GM19438 (cell line): Measurements from ENCODE around the gene PRR20B.
"Not testable (repeated sequence)": the region's sequence is repeated elsewhere in the genome, so short reads cannot be mapped to it uniquely, and the experiment has no call there.

ENCODE experiments used
- ATAC-seq: cut with Tn5 transposase; IDR thresholded peaks from one replicate; pipeline ENCODE4 v1.9.1; 2021; ENCODE audit warnings: low read depth; ENCODE audit not compliant: unreplicated experiment

The PRR20B gene

DNA sequence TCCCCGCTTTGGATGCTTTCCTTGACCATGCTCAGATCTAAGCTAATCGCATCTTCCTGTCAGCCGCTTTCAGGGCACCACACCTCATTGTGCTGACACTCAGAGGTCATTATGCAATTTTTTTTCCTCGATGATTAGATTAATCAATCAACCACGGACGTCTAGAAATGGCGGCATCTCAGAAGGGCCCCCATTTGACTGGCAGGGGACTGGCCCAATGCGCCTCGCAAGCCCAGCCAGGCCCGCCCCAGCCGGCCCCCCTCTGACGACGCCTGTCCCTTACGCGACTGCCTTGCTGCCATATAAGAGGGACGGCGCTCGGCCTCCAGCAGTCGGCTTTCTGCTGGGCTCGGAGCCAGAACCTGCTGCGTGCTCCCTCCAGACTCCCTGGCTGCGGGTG is at the start of gene PRR20B:
PRR20B (plus strand) TSS at position 301 of the 400 bp plus-strand sequence. CDS start 387 bp downstream, outside the sequence.
- ATAC-seq: not testable (repeated sequence)

DNA sequence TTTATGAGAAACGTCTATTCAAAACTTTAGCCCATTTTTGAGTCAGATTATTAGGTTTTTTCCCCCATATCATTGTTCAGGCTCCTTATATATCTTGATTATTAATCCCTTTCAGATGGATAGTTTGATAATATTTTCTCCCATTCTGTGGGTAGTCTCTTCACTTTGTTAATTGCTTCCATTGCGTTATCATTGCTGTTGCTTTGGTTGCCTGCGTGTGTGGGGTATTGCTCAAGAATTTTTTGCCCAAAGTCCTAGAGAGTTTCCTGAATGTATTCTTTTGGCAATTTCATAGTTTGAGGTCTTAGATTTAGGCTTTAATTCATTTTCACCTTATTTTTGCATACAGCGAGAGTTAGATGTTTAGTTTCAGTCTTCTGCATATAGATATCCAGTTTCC is 32.3 kb upstream of the PRR20B start:
- no peak for ATAC-seq

DNA sequence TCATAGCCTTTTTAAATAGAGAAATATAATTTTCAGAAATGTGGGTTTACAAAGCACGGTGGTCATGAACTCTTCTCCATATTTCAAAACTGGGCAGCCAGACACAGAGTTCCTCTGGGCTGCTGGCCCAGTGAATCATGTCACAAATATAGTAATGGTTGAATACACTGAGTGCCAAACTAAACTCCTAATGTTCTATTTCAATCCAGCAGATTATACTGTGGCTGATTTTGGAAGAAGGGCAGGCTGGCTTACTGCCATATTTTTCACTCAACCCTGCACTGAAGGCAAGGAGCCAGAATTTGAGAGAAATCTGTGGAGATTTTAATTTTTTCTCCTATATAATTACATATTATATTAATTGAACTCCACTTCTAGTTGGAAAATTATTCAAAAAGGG is 23.6 kb upstream of the PRR20B start:
- ATAC-seq: no peak

DNA sequence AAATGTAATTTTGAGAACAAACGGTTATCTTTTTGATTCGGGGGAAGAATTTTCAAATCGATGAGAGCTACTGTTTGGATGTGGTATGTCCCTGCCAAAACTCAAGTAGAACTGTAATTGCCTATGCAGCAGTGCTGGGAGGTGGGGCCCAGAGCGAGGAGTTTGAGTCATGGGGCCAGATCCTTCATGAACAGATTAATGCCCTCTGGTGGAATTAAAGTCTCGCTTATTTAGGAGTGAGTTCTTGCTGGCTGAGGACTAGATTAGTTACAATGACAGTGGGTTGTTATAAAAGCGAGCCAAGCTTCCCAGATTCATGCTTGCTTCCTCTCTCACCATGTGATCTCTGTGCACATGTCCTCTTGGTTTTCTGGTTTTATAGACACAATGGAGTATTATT is 18.4 kb upstream of the PRR20B start:
- no peak for ATAC-seq

DNA sequence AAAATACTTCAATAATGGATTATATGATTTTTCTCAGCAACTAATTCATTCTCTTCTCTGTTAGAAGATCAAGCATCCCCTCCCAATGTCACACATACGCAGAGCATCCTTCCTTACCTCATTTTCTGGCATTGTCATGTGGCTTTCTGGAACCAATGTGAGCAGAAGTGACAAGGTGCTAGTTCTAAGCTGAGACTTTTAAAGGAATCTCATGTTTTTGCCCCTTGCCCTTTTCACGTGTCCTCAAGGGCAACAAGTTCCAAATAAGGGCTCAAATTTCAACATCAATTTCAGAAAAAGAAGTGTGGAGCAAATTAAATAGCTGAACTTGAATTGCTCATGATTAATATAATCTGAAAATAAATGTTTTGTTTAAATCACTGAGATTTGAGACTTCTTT is 11.2 kb upstream of the PRR20B start:
- no peak for ATAC-seq

- ATAC-seq: no peak
Measured at GRCh38 chr13:57137585-57137984, 9.7 kb upstream of the PRR20B start.

GRCh38 chr13:57138988-57139387 is 8.3 kb upstream of the PRR20B start:
- no peak for ATAC-seq

GRCh38 chr13:57139781-57140180 is 7.5 kb upstream of the PRR20B start:
- ATAC-seq: not testable (repeated sequence)

DNA sequence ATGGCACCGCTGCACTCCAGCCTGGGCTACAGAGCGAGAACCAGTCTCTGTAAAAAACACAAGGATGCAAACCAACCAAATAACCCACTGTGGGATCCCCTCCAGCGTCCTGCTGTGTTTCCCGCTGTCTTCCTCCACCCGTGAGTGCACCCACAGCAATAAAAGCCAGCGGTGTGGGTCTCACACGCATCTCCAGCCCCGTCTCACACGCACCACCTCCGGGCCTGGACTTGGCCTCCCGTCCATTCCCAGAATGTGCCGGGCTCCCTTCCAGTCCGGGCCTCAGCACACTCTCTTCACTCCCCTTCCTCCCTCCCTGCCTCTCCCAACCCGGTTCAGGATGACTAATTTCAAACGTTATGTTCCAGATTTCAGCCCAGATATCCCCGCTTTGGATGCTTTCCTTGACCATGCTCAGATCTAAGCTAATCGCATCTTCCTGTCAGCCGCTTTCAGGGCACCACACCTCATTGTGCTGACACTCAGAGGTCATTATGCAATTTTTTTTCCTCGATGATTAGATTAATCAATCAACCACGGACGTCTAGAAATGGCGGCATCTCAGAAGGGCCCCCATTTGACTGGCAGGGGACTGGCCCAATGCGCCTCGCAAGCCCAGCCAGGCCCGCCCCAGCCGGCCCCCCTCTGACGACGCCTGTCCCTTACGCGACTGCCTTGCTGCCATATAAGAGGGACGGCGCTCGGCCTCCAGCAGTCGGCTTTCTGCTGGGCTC is 6.9 kb upstream of the PRR20B start, which contains the start of gene PRR20A:
PRR20A (plus strand) TSS at position 684 of the 734 bp plus-strand sequence. CDS start 387 bp downstream, outside the sequence.
- ATAC-seq: not testable (repeated sequence)

GRCh38 chr13:57148106-57148505 is 818 bp downstream of the PRR20B start:
- not testable (repeated sequence) for ATAC-seq

- not testable (repeated sequence) for ATAC-seq
Measured at GRCh38 chr13:57153761-57154160, 6.5 kb downstream of the PRR20B start, which contains the start of gene PRR20C. Gene PRR20C (plus strand): TSS chr13:57154061. CDS start chr13:57154448, 387 bp downstream.

DNA sequence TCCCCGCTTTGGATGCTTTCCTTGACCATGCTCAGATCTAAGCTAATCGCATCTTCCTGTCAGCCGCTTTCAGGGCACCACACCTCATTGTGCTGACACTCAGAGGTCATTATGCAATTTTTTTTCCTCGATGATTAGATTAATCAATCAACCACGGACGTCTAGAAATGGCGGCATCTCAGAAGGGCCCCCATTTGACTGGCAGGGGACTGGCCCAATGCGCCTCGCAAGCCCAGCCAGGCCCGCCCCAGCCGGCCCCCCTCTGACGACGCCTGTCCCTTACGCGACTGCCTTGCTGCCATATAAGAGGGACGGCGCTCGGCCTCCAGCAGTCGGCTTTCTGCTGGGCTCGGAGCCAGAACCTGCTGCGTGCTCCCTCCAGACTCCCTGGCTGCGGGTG is 13.0 kb downstream of the PRR20B start, which contains the start of gene PRR20D:
PRR20D (plus strand) TSS at position 301 of the 400 bp plus-strand sequence. CDS start 387 bp downstream, outside the sequence.
- ATAC-seq: not testable (repeated sequence)

DNA sequence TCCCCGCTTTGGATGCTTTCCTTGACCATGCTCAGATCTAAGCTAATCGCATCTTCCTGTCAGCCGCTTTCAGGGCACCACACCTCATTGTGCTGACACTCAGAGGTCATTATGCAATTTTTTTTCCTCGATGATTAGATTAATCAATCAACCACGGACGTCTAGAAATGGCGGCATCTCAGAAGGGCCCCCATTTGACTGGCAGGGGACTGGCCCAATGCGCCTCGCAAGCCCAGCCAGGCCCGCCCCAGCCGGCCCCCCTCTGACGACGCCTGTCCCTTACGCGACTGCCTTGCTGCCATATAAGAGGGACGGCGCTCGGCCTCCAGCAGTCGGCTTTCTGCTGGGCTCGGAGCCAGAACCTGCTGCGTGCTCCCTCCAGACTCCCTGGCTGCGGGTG is 19.6 kb downstream of the PRR20B start, which contains the start of gene PRR20E:
PRR20E (plus strand) TSS at position 301 of the 400 bp plus-strand sequence. CDS start 387 bp downstream, outside the sequence.
- ATAC-seq: not testable (repeated sequence)

DNA sequence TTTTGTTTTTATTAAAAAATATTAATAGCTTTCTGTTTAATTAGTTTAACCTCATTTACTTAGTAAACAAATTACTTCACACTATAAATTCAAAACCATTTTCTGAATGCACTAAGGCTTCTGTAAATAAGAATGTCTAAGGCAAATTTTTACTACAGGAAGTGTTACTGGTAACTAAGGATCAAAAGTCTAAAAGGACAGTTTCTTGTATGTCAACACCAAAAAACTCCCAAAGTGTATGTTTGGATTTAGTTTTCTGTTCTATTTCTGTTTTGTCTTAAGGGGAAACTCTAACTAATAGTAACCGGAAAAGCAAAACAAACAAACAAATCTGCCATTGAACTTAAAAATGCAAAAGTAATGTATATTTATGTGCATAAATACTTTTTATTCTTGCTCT is 44.4 kb downstream of the PRR20B start:
- ATAC-seq: no peak
